ENCODE data around the gene TMEM269. TPM values are rescaled to one million over a fixed set of nuclear protein-coding genes. Genes with fewer than 3 reads are reported as not detected.
A peak's percentile ranks its signal among the peaks of the same experiment; 100 is the strongest.

Gene TMEM269
- total RNA-seq, 1 experiment from 2014 or later: 0.06 TPM

DNA sequence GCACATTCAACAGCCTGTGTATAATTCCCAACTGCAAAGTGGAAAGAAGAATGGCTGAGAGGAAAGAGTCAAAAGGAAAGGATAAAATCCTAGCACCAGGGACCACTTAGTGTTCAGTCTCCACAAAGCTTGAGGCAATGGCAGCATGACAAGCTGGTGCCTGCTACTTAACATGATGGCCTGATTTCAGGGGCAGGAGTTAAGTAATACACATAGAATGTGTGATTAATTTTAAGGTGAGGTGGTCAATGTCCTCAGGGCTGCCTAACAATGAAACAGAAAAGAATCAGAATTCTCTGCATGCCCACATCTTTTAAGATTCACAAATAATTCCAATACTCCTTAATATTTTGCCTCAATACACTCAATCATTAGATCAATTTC, 26.9 kb upstream of the TMEM269 start:
- Histone ChIP-seq H3K36me3 (peaks cover 38% of the 10 kb centered on the region), H3K4me1 (no peaks in the 10 kb centered on the region), H3K4me3 (no peak overlapping the region), H3K27me3 (no peaks in the 10 kb centered on the region), H3K9me3 (replicated peaks) (no peaks in the 10 kb centered on the region), H3K27ac (no peak overlapping the region)
- DNase-seq: no peak

DNA sequence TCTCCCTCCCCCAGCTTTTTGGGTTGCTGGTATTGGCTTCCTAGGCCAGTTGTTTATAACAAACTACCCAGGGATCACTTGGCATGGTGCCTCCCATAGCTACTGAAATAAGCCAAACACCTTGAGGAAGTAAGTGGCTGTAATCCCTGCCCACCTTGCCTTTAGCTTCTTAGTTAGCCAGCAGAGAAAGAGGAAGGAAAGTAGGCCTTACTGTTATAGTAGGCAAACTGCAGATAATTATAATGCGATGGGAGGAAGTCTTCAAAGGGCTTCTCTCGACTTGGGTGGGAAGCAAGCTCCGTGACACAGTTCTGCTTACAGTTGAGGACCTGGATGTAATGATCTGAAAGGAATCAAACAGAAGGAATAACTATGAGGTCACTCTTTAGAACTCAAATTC, 26.1 kb upstream of the TMEM269 start:
- Histone ChIP-seq H3K36me3 (peaks cover 32% of the 10 kb centered on the region; the same call in 1 of the 2 replicates), H3K9me3 (replicated peaks) (no peaks in the 10 kb centered on the region), H3K4me3 (no peak overlapping the region), H3K27me3 (no peaks in the 10 kb centered on the region), H3K4me1 (no peaks in the 10 kb centered on the region), H3K27ac (no peak overlapping the region)
- no peak for DNase-seq

DNA sequence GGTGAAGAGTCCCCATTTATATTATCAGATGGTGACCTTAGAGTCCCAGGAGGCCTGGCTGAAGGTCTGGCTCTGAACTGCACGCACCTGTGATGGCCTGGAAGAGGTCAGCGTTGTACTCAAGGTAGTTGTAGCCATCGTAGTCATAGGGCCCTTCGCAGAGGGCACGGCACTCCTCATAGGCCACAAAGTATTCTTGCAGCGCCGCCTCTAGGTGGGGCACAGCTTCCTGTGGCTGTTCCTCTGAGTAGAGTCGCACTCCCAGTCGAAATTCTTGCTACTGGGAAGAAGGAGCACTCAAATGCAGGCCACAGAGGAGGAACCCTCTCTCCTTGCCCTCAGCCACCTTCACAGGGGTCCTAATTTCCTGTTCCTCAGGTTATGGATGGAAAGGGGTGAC, 25.7 kb upstream of the TMEM269 start:
- Histone ChIP-seq H3K4me1 (no peaks in the 10 kb centered on the region), H3K36me3 (peaks cover 28% of the 10 kb centered on the region; the same call in 1 of the 2 replicates), H3K27me3 (no peaks in the 10 kb centered on the region), H3K27ac (no peak overlapping the region), H3K4me3 (no peak overlapping the region), H3K9me3 (replicated peaks) (no peaks in the 10 kb centered on the region)
- no peak for DNase-seq

DNA sequence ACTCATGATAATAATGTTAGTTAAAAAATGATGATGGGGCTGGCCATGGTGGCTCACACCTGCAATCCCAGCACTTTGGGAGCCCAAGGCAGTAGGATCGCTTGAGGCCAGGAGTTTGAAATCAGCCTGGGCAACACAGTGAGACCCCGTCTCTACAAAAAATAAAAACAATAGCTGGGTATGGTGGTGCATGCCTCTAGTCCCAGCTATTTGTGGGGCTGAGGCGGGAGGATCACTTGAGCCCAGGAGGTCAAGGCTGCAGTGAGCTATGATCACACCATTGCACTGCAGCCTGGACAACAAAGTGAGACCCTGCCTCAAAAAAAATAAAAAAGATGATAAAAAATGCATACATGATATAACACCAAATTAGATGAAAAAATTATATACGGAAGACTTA, 23.2 kb upstream of the TMEM269 start:
- Histone ChIP-seq H3K27me3 (no peaks in the 10 kb centered on the region), H3K27ac (no peak overlapping the region), H3K36me3 (peaks cover 11% of the 10 kb centered on the region; the same call in 1 of the 2 replicates), H3K9me3 (replicated peaks) (no peaks in the 10 kb centered on the region), H3K4me1 (peaks cover 4% of the 10 kb centered on the region; the same call in 1 of the 2 replicates), H3K4me3 (no peak overlapping the region)
- DNase-seq: no peak

DNA sequence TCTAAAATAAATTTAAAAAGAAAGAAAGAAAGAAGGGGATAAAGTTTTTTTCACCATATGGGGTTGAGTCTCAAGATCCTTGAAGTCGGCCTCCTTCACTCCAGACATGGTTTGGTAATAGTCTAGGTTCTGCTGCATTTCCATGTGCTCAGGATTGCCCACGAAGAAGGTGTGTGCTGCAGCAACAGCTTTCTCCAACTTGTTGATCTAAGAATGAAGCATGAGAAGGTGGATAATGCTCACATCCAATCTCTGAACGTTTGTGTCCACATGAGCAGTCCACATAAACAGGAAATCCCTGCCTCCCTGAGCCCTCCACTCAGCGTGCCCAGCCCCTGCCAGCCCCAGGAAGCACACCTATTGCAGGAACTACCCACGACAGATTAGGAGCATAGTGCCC, 22.5 kb upstream of the TMEM269 start:
- Histone ChIP-seq H3K27me3 (no peaks in the 10 kb centered on the region), H3K4me1 (peaks cover 4% of the 10 kb centered on the region; the same call in 1 of the 2 replicates), H3K4me3 (no peak overlapping the region), H3K9me3 (replicated peaks) (no peaks in the 10 kb centered on the region), H3K36me3 (peaks cover 11% of the 10 kb centered on the region; the same call in 1 of the 2 replicates), H3K27ac (no peak overlapping the region)
- DNase-seq: no peak

DNA sequence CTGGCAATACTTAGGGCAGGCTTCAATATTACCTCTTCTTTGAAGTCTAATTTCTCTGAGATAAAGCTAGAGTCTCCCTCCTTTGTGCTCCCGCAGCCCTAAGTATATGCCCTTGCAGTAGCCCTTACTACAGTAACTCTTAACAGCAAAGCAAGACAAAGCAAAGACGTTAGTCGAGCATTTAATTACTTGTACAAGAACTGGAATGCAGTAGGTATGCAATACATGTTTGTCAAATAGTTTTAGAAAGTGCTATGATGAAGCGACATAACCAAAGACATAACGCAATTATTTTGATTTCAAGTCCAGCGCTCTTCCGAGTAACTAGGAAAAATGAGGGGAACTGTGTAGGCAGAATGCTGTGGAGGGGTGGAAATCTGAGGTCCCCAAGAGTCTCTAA, 19.5 kb upstream of the TMEM269 start:
- Histone ChIP-seq H3K9me3 (replicated peaks) (no peaks in the 10 kb centered on the region), H3K27me3 (no peaks in the 10 kb centered on the region), H3K4me1 (peaks cover 10% of the 10 kb centered on the region), H3K36me3 (peaks cover 6% of the 10 kb centered on the region; the same call in 1 of the 2 replicates), H3K4me3 (peak overlapping the region; percentile 84), H3K27ac (no peak overlapping the region)
- no peak for DNase-seq

DNA sequence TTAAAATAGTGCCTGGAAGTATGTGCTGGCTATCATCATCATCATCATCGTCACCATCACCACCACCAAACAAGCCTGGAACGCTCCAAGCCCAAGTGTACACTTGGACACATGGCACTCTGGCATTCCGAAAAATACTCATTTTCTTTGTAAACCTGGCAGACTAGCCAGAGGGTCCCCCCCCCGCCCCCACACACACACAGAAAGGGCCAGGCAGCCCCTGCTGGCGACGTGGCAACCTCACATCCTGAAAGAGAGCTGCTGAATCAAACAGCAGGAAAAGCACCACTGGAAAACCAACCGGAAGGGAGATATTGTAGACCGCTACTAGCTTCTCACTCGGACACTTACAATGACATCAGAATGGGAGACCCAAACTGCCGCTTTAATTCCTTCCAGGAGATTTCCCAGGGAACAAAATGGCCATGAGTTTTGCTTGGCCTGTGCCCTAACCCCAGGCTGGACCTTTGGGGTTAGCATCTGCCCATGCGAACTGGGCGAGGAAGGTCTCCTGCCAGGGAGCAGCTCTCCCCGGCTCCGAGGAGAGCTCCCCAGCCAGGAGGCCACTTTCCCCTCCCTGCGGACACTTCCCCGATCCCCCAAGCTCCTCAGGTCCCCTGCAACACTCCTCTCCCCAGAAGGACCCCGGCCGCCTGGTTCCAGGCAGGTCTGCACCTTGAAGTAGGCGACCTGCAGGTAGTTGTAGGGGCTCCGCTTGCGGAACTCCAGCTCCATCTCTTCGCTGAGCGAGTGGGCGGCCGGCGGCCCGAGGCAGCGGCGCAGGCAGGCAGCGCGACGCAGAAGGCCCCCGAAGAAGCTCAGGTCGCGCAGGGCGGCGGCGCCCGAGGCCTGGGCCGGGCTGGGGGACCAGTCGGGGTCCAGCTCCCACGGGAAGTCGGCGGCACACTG, 18.7 kb upstream of the TMEM269 start:
- H3K27ac ChIP-seq: peak overlapping the region; percentile 7; the same call in 1 of the 2 replicates
- peaks cover 10% of the 10 kb centered on the region for H3K4me1 ChIP-seq
- DNase-seq: peak; percentile 76 to 85
- H3K36me3 ChIP-seq: 0 out of 2 replicates have a peak, but pooled peaks cover 6% of the 10 kb centered on the region
- H3K4me3 ChIP-seq: peak overlapping the region; percentile 84
- no peaks in the 10 kb centered on the region for H3K27me3 ChIP-seq
- H3K9me3 ChIP-seq (replicated peaks): no peaks in the 10 kb centered on the region

DNA sequence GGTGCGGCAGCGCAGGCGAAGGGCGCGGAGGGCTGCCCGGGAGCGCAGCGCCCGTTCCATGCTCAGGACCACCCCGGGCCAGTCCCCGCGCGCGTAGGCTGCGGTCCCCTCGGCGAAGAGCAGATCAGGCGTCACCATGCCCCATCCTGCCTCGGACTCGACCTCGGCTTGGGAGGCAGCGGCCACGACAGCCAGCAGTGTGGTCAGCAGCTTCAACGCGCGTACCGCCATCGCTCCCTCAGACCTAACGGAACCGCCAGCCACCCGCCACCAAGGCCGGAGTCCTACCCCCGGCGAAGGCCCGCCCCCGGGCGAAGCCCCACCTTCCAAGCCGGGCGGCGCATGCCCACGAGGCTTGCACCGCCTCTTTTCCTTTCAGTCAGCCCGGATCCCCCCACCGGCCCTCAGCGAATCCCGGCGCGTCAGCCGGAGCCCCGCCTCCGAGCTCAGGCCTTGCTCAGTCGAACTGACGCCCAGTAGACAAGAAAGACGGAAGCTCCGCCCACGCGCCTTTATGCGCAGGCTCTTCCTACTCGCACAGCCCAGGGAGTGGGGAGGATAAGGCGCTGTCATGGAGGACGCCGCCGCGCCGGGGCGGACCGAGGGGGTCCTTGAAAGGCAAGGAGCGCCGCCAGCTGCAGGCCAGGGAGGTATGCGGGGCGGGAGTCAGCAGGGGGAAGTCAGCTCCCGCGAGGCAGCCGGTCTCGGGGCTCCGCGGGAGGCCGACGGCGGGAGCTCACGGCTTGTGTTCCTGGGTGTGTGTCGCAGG, 17.9 kb upstream of the TMEM269 start, which contains the start of the genes C1orf50 and P3H1:
Gene C1orf50, plus strand, starts transcription at position 509 of the 769 bp plus-strand sequence. Its CDS starts 63 bp downstream, at position 572.
Gene P3H1, minus strand, starts transcription at position 288 of the 769 bp plus-strand sequence. Its CDS starts 57 bp downstream, at position 231.
- Histone ChIP-seq H3K27me3 (no peaks in the 10 kb centered on the region), H3K4me1 (peaks cover 10% of the 10 kb centered on the region), H3K36me3 (0 out of 2 replicates have a peak, but pooled peaks cover 1% of the 10 kb centered on the region), H3K9me3 (replicated peaks) (no peaks in the 10 kb centered on the region), H3K27ac (peak within 1 kb of the TSS; percentile 42), H3K4me3 (peak within 1 kb of the TSS; percentile 84)
- DNase-seq: peak; percentile 99

DNA sequence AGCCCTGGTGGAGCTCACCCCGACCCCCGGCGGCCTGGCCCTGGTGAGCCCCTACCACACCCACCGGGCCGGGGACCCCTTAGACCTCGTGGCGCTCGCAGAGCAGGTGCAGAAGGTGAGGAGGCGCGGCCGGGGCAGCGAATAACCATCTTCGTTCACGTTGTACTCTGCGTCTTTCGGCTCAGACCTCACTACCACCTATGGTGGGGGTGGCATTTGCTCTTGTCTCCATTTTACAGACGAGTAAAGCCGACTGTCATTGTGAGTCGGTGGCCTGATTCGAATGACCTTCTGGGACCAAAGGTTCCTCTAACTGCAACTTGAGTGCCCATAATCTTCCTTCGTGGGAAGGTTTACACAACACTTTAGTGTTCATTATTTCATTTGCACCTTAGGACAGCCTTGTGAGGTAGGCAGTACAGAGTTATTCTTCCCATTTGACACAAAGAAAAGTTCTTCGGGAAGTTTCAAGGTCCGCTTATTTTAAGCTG, 17.2 kb upstream of the TMEM269 start:
- no peak for DNase-seq
- Histone ChIP-seq H3K4me3 (peak overlapping the region; percentile 84), H3K27me3 (no peaks in the 10 kb centered on the region), H3K4me1 (peaks cover 10% of the 10 kb centered on the region), H3K9me3 (replicated peaks) (no peaks in the 10 kb centered on the region), H3K36me3 (no peaks in the 10 kb centered on the region), H3K27ac (peak overlapping the region; percentile 42)

DNA sequence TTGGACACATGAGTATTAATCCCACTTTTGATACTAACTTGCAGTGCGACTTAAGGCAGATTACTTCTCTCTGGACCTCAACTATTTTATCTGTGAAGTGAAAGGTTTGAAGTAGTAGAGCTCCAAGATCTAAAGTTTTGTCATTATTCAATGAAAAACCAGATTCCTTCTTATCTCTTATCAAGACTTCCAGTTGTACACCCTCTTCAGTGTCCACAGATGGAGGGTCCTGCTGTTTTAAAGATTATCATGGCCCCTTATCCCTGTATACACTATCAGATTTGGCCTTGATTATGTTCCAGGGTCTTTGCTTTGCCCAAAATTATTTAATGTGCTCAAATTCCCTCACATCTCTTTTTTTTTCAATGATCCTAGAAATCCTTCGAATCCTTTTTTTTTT, 16.6 kb upstream of the TMEM269 start:
- no peak overlapping the region for H3K27ac ChIP-seq
- peaks cover 10% of the 10 kb centered on the region for H3K4me1 ChIP-seq
- DNase-seq: no peak
- no peaks in the 10 kb centered on the region for H3K36me3 ChIP-seq
- H3K9me3 ChIP-seq (replicated peaks): no peaks in the 10 kb centered on the region
- H3K27me3 ChIP-seq: no peaks in the 10 kb centered on the region
- H3K4me3 ChIP-seq: peak overlapping the region; percentile 84

DNA sequence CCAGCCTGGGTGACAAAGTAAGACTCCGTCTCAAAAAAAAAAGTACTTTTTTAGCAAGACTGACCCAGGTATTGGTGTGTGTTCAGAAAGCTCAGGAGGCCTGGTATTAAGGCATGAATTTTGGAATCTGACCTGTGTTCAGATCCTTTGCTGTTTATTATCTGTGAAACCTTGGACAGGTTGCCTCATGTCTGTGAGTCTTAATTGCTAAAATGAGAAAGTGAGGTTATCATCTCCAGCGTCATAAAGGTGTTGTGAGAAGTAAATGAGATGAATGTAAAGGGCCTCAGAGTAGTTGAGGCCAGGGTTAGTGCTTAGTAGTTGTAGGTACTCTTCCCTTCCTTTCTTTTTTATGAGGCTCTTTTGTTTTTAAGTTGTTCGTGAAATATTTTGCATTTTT, 15.0 kb upstream of the TMEM269 start:
- Histone ChIP-seq H3K27ac (no peak overlapping the region), H3K4me1 (peaks cover 10% of the 10 kb centered on the region), H3K27me3 (no peaks in the 10 kb centered on the region), H3K4me3 (no peak overlapping the region), H3K9me3 (replicated peaks) (no peaks in the 10 kb centered on the region), H3K36me3 (peaks cover 10% of the 10 kb centered on the region)
- DNase-seq: no peak

DNA sequence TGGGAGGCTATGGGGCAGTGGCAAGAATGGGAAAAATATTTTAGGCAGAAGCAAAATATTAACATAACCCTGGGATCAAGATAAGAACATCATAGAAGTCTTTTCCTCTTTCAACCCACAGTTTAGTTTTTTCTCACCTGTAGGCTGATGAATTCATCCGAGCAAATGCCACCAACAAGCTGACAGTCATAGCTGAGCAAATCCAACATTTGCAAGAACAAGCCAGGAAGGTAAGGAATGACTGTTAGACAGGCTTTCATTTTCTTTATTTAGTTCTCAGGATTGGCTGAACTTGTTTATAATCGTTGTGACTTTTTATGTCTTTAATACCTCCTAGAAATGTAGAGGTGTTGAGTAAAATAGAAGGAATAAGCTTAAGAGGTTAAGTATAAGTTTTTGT, 11.4 kb upstream of the TMEM269 start:
- H3K4me3 ChIP-seq: no peak overlapping the region
- H3K27me3 ChIP-seq: no peaks in the 10 kb centered on the region
- H3K9me3 ChIP-seq (replicated peaks): no peaks in the 10 kb centered on the region
- peaks cover 26% of the 10 kb centered on the region for H3K36me3 ChIP-seq
- H3K27ac ChIP-seq: no peak overlapping the region
- no peak for DNase-seq
- H3K4me1 ChIP-seq: no peaks in the 10 kb centered on the region; the same call in 1 of the 2 replicates

DNA sequence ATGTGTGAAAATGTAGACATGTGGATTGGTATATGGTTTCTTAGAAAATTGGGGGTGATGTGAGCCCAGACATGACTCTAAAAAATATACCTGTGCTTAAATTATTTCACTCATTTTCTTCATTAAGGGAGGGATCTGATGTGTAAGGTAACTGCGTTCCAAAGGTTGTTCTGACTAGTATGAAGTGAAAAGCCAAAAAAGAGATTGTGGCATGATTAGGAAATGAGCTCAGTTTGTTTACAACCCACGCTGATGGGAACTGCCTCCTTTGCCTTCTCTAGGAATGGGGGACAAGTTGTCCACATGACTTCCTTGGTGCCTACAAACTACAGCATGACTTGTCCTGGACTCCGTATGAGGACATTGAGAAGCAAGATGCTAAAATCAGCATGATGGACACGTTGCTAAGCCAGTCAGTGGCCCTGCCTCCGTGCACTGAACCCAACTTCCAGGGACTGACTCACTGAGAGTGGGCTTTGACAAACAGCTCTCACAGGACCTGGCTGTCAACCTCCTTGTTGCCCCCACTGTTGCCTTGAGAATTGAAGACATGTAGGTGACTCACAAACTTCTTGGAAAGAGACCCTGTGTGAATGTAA, 9.8 kb upstream of the TMEM269 start:
- Histone ChIP-seq H3K4me1 (no peaks in the 10 kb centered on the region), H3K36me3 (peaks cover 30% of the 10 kb centered on the region), H3K27me3 (no peaks in the 10 kb centered on the region), H3K27ac (no peak overlapping the region), H3K4me3 (no peak overlapping the region), H3K9me3 (replicated peaks) (no peaks in the 10 kb centered on the region)
- no peak for DNase-seq

DNA sequence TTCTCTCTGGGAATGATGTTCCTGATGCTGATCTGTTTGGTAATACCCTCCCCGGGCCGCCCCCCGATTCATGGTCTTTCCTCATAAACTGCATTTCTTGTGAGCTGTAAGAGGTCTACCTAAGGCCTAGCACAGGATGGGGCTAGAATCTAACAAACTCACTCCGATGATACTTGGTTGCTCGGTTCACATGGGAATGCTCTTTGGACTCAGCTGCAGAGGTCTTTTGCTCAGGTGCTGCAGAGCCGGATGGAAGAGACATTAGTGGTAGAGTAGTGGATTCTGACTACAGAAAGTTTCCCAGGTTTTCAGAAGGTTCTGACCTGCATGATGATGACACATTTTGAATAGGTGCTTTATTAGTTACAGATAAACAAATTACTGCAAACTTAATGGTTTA, 8.3 kb upstream of the TMEM269 start:
- H3K36me3 ChIP-seq: peaks cover 30% of the 10 kb centered on the region
- H3K27me3 ChIP-seq: no peaks in the 10 kb centered on the region
- H3K4me3 ChIP-seq: no peak overlapping the region
- no peaks in the 10 kb centered on the region for H3K4me1 ChIP-seq
- no peak overlapping the region for H3K27ac ChIP-seq
- H3K9me3 ChIP-seq (replicated peaks): no peaks in the 10 kb centered on the region
- DNase-seq: no peak
